ENCODE data around the gene VARS2.

GRCh38 chr6:30893666-30894065, 20.4 kb upstream of the VARS2 start:
- TF ChIP-seq, protein P1, sequence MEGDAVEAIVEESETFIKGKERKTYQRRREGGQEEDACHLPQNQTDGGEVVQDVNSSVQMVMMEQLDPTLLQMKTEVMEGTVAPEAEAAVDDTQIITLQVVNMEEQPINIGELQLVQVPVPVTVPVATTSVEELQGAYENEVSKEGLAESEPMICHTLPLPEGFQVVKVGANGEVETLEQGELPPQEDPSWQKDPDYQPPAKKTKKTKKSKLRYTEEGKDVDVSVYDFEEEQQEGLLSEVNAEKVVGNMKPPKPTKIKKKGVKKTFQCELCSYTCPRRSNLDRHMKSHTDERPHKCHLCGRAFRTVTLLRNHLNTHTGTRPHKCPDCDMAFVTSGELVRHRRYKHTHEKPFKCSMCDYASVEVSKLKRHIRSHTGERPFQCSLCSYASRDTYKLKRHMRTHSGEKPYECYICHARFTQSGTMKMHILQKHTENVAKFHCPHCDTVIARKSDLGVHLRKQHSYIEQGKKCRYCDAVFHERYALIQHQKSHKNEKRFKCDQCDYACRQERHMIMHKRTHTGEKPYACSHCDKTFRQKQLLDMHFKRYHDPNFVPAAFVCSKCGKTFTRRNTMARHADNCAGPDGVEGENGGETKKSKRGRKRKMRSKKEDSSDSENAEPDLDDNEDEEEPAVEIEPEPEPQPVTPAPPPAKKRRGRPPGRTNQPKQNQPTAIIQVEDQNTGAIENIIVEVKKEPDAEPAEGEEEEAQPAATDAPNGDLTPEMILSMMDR (conservative IDR thresholded peaks at IDR 0.05): no peak
- TF ChIP-seq ZFX (IDR thresholded peaks at IDR 0.05): no peak

Data from C4-2B (cell line).